ENCODE results near the gene TNNI2.

Gene TNNI2

GRCh38 chr11:1864831-1865665 is 26.3 kb downstream of the TNNI2 start:
- DNase-seq (ENCODE audit: low spot score): no peak
- in situ Hi-C loops (cut with MboI; ENCODE audit: low pct_unique_long_range_greater_than_20kb, low sequenced_read_pairs, unreplicated experiment): no loop called here
- TF ChIP-seq, protein P1, sequence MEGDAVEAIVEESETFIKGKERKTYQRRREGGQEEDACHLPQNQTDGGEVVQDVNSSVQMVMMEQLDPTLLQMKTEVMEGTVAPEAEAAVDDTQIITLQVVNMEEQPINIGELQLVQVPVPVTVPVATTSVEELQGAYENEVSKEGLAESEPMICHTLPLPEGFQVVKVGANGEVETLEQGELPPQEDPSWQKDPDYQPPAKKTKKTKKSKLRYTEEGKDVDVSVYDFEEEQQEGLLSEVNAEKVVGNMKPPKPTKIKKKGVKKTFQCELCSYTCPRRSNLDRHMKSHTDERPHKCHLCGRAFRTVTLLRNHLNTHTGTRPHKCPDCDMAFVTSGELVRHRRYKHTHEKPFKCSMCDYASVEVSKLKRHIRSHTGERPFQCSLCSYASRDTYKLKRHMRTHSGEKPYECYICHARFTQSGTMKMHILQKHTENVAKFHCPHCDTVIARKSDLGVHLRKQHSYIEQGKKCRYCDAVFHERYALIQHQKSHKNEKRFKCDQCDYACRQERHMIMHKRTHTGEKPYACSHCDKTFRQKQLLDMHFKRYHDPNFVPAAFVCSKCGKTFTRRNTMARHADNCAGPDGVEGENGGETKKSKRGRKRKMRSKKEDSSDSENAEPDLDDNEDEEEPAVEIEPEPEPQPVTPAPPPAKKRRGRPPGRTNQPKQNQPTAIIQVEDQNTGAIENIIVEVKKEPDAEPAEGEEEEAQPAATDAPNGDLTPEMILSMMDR (IDR thresholded peaks at IDR 0.05; ENCODE audit: extremely low read depth, insufficient read depth, missing control alignments): no peak

DNA sequence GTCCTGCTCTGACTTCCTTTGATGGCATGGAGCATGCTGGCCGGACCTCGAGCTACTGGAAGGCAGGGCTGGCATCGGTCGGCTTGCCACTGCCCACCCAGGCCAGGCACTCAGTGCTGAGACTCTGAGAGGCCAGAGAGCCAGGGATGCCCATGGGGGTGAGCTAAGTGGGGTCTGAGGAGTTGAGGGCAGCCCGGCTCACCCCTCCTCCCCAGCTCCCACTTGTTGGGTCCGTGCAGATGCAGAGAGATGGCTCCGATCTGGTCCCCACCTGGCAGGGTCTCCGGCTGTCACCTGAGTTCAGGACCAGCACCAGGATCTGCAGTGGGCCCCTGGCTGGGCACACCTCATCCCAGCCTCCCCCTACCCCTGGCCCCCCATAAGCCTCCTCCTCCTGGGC is 27.4 kb downstream of the TNNI2 start:
- in situ Hi-C loops (cut with MboI; ENCODE audit: low pct_unique_long_range_greater_than_20kb, low sequenced_read_pairs, unreplicated experiment): no loop called here
- TF ChIP-seq, protein P1 (IDR thresholded peaks at IDR 0.05; ENCODE audit: extremely low read depth, insufficient read depth, missing control alignments): no peak
- DNase-seq (ENCODE audit: low spot score): no peak

DNA sequence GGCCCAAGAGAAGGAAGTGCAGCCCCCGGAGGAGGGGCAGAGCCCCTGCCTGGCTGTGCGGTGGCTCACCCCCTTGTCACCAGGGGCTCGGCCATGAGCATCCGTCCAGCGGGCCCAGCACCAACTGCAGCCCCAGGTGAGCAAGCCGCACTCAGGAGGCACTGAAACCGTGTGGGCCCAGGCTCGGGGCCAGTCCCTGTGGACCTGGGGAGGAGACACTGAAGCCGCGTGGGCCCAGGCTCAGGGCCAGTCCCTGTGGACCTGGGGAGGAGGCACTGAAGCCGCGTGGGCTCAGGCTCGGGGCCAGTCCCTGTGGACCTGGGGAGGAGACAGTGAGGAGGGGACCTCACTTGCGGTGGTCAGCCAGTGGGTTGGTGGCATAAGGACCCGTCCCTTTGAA is 28.0 kb downstream of the TNNI2 start:
- DNase-seq (ENCODE audit: low spot score): no peak
- TF ChIP-seq, protein P1 (IDR thresholded peaks at IDR 0.05; ENCODE audit: extremely low read depth, insufficient read depth, missing control alignments): no peak
- in situ Hi-C loops (cut with MboI; ENCODE audit: low pct_unique_long_range_greater_than_20kb, low sequenced_read_pairs, unreplicated experiment): no loop called here

- in situ Hi-C loops (cut with MboI; ENCODE audit: low pct_unique_long_range_greater_than_20kb, low sequenced_read_pairs, unreplicated experiment): no loop called here
- DNase-seq (ENCODE audit: low spot score): no peak
- TF ChIP-seq, protein P1 (IDR thresholded peaks at IDR 0.05; ENCODE audit: extremely low read depth, insufficient read depth, missing control alignments): no peak
These were observed 28.6 kb downstream of the TNNI2 start for GRCh38 chr11:1867381-1867780.

GRCh38 chr11:1868056-1868635 is 29.4 kb downstream of the TNNI2 start:
- TF ChIP-seq, protein P1 (IDR thresholded peaks at IDR 0.05; ENCODE audit: extremely low read depth, insufficient read depth, missing control alignments): no peak
- DNase-seq (ENCODE audit: low spot score): no peak
- in situ Hi-C loops (cut with MboI; ENCODE audit: low pct_unique_long_range_greater_than_20kb, low sequenced_read_pairs, unreplicated experiment): no loop called here

- in situ Hi-C loops (cut with MboI; ENCODE audit: low pct_unique_long_range_greater_than_20kb, low sequenced_read_pairs, unreplicated experiment): no loop called here
- DNase-seq (ENCODE audit: low spot score): no peak
- TF ChIP-seq, protein P1 (IDR thresholded peaks at IDR 0.05; ENCODE audit: extremely low read depth, insufficient read depth, missing control alignments): no peak
These were observed 30.0 kb downstream of the TNNI2 start for GRCh38 chr11:1868636-1869291.
